Stimulated activated CD4-positive, alpha-beta T cell treated with anti-CD3 and anti-CD28 coated beads, Interleukin-2, amount 100 ng/mL, for 24 hours (primary cell): ENCODE measurements around the gene SH3D21.
A peak's percentile ranks its signal among the peaks of the same experiment; 100 is the strongest.

Source experiments
- DNase-seq, 2 donors: peaks; one replicate each; pipeline ENCODE4 v3.0.0-alpha.2; 2020

Gene SH3D21

GRCh38 chr1:36306210-36306901, at the start of gene SH3D21:
TSS of gene SH3D21 (plus strand) at chr1:36306368. CDS start at chr1:36306421, 53 bp downstream.
- DNase-seq, result peak; percentile 55 to 64

- DNase-seq, result no peak
Measured at GRCh38 chr1:36256558-36257374, 49.4 kb upstream of the SH3D21 start.

DNA sequence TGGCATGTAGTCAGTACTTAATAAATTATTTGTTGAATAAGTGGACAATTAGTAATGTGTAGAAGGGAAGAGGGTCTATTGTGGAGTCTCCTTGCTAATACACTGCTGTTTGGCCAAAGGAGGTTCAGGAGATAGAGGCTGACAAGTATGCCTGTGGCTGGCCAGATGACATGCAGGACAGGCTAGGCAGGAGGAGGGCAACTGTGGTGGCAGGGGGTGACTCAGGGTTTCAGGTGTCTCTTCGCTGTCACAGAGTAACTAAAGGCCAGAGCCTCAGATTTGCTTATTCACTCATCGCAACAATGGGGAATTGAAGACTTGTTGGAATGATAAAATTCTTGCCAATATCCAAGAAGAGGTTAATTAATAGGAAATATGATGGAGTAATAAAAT, 48.8 kb upstream of the SH3D21 start:
- DNase-seq, result peak in 1 of 2 donors; percentile 8

DNA sequence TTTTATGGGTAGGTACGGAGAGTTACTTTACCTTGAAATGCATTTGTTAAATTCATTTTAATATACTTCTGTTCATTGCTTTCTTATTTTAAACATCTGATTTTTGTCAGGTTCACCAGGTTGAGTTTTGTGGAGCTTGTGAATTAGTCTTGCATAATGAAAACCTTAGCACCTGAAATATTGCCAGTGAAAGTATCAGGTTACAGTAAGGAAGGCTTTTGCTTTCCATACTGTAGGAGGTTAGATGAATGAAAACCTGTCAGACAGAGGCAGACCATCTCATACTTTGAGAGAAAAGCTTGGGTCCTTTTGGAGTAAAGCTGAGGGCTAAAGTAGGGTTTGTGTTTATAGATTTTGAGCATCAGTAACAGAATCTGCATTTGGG, 47.2 kb upstream of the SH3D21 start:
- DNase-seq, result no peak

- DNase-seq, result no peak
Measured at GRCh38 chr1:36268981-36269380, 37.2 kb upstream of the SH3D21 start.

- no peak for DNase-seq
Measured at GRCh38 chr1:36269408-36269838, 36.7 kb upstream of the SH3D21 start.

GRCh38 chr1:36273024-36273423, 33.1 kb upstream of the SH3D21 start:
- no peak for DNase-seq

DNA sequence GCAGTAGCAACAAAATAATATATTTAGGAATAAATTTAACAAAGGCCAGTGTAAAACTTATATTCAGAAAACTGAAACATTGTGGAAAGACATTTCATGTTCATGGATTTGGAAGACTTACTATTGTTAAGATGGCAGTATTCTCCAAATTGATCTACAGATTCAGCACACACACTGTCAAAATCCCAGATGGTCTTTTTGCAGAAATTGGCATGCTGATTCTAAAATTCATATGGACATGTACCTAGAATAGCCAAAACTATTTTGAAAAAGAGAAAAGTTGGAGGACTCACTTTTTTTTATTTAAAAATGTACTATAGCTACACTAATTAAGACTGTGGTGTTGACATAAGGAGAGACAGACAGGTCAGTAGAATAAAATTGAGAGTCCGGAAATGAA, 32.0 kb upstream of the SH3D21 start:
- DNase-seq, result no peak

DNA sequence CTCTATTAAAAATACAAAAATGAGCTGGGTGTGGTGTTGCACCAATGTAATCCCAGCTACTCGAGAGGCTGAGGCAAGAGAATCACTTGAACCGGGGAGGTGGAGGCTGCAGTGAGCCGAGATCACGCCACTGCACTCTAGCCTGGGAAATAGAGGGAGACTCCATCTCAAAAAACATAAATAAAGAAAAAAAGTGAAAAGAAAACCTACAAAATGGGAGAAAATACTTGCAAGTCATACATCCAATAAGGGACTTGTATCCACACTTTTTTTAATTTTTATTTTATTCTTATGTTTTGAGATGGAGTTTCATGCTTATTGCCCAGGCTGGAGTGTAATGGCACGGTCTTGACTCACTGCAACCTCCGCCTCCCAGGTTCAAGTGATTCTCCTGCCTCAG, 29.5 kb upstream of the SH3D21 start:
- no peak for DNase-seq

GRCh38 chr1:36279110-36279788, 26.9 kb upstream of the SH3D21 start:
- no peak for DNase-seq

- no peak for DNase-seq
Measured at GRCh38 chr1:36279789-36280296, 26.3 kb upstream of the SH3D21 start.

GRCh38 chr1:36284061-36284460, 22.1 kb upstream of the SH3D21 start:
- no peak for DNase-seq

- DNase-seq, result no peak
Measured at GRCh38 chr1:36284517-36284916, 21.7 kb upstream of the SH3D21 start.

- DNase-seq, result peak; percentile 54 to 67
Measured at GRCh38 chr1:36285443-36286101, 20.6 kb upstream of the SH3D21 start.

GRCh38 chr1:36286802-36287201, 19.4 kb upstream of the SH3D21 start:
- DNase-seq, result no peak

- DNase-seq, result no peak
Measured at GRCh38 chr1:36287595-36287994, 18.6 kb upstream of the SH3D21 start.

GRCh38 chr1:36295390-36295789, 10.8 kb upstream of the SH3D21 start:
- no peak for DNase-seq

GRCh38 chr1:36297062-36297461, 9.1 kb upstream of the SH3D21 start:
- no peak for DNase-seq

GRCh38 chr1:36298640-36299039, 7.5 kb upstream of the SH3D21 start:
- DNase-seq, result no peak

DNA sequence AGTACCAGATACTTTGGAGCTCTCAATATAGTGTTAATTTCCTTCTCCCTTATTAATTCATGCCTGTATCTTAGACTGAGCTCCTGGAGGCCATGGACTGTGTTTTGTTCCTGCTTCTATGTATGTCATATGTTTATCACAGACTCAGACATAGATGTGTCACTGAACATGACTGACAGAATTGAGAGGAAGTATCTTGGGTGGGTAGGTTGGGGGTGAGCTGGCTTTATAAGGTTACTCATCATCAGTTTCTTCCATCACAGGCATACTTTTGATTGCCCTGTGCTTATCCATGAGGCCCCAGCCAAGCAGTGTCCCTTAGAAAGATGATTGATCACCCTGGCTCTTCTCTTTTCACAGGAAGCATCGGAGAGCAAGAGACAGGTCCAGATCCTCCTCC, 5.6 kb upstream of the SH3D21 start:
- DNase-seq, result peak in 1 of 2 donors; percentile 38

DNA sequence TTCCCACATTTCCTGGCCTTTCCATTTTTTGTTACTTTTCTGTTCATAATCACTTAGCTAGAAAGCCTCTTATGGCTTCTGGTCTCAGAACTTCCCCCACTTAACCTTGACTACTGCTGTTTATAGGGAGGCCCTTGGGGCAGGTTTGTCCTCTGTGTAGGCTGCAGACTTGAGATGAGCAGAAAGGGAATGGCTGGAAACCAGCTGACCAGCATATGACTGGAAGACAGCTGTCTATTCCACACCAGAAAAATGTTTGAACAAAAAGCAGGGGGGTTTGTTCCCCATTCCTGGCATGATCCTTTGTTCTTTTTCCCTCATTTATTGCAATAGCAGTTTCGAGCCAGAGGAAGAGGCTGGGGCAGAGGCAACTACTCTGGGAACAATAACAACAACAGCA, 4.9 kb upstream of the SH3D21 start:
- DNase-seq, result no peak

- DNase-seq, result no peak
Measured at GRCh38 chr1:36303244-36303643, 2.9 kb upstream of the SH3D21 start.
